RWPE2 (cell line): ENCODE data around the gene MATCAP1.

ENCODE experiments used
- ATAC-seq: fragments of 200-7000 bp; cut with Tn5 transposase; 3 replicates; pipeline ENCODE4 v1.9.1; 2021; ENCODE audit warnings: low read depth
- DNase-seq: peaks from one replicate; pipeline ENCODE4 v3.0.0-alpha.2; 2020; ENCODE audit warnings: low spot score
- H3K27ac ChIP-seq: fragments of 450-650 bp; 2 replicates; pipeline ENCODE4 v1.5.1; 2017; ENCODE audit warnings: mild to moderate bottlenecking; ENCODE audit not compliant: poor library complexity, severe bottlenecking
- H3K27me3 ChIP-seq: fragments of 250-450 bp; sonication (Bioruptor Pico); 2 replicates; pipeline ENCODE4 v1.5.1; 2021; ENCODE audit warnings: mild to moderate bottlenecking, moderate library complexity; ENCODE audit not compliant: insufficient read depth, poor library complexity, severe bottlenecking
- H3K36me3 ChIP-seq: fragments of 250-450 bp; sonication (Bioruptor Pico); 2 replicates; pipeline ENCODE4 v1.5.1; 2020; ENCODE audit warnings: low read depth, mild to moderate bottlenecking, moderate library complexity
- H3K4me1 ChIP-seq: fragments of 250-450 bp; sonication (Bioruptor Pico); 2 replicates; pipeline ENCODE4 v1.5.1; 2021; ENCODE audit warnings: mild to moderate bottlenecking, moderate library complexity; ENCODE audit not compliant: insufficient read depth, poor library complexity, severe bottlenecking
- H3K4me3 ChIP-seq: fragments of 250-450 bp; sonication (Bioruptor Pico); 2 replicates; pipeline ENCODE4 v1.5.1; 2021; ENCODE audit warnings: mild to moderate bottlenecking, moderate library complexity; ENCODE audit not compliant: severe bottlenecking
- H3K9me3 ChIP-seq: fragments of 250-450 bp; sonication (Bioruptor Pico); 2 replicates; pipeline ENCODE4 v1.5.1; 2021; ENCODE audit warnings: mild to moderate bottlenecking, moderate library complexity; ENCODE audit not compliant: severe bottlenecking
- TF ChIP-seq, protein P1 (sequence below): fragments of 450-650 bp; IDR thresholded peaks from one replicate; pipeline ENCODE4 v1.5.1; 2017; ENCODE audit warnings: mild to moderate bottlenecking, moderate library complexity; ENCODE audit not compliant: poor library complexity, severe bottlenecking

The MATCAP1 gene

DNA sequence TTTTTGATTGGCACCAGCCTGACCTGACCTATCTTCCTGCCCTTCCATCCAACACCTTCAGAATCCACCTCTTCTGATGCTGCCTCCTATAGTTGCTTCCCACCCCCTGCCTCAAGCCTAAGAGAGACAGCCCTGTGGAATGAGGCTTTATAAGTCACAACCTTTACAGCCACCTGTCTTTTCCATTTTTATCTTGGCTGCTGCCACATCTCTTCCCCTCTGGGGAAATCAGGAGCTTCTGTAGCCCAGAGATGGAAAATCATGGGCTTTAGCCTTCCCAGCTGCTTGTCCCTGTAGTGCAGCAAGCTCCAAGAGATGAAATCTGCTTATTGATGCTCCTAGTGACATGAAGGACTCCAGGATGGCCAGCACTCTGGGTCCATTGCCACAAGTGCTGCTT lies 55.3 kb downstream of the MATCAP1 start:
- Histone ChIP-seq H3K4me1 (no peaks in the 10 kb centered on the region), H3K27ac (no peak overlapping the region), H3K36me3 (peaks cover 41% of the 10 kb centered on the region), H3K27me3 (no peaks in the 10 kb centered on the region), H3K9me3 (no peaks in the 10 kb centered on the region), H3K4me3 (no peak overlapping the region)
- ATAC-seq (no peak), DNase-seq (no peak)
- TF ChIP-seq, protein P1, sequence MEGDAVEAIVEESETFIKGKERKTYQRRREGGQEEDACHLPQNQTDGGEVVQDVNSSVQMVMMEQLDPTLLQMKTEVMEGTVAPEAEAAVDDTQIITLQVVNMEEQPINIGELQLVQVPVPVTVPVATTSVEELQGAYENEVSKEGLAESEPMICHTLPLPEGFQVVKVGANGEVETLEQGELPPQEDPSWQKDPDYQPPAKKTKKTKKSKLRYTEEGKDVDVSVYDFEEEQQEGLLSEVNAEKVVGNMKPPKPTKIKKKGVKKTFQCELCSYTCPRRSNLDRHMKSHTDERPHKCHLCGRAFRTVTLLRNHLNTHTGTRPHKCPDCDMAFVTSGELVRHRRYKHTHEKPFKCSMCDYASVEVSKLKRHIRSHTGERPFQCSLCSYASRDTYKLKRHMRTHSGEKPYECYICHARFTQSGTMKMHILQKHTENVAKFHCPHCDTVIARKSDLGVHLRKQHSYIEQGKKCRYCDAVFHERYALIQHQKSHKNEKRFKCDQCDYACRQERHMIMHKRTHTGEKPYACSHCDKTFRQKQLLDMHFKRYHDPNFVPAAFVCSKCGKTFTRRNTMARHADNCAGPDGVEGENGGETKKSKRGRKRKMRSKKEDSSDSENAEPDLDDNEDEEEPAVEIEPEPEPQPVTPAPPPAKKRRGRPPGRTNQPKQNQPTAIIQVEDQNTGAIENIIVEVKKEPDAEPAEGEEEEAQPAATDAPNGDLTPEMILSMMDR, result no peak
